ENCODE measurements around the gene AMMECR1. TPM values are rescaled to one million over a fixed set of nuclear protein-coding genes. Genes with fewer than 3 reads are reported as not detected.

The AMMECR1 gene
- total RNA-seq, 5 donors from 2014 or later (not counting 1 experiment from before 2014, with no cell fraction given) = 11.7 to 17.4 (median 12.6) TPM

- no CpG with 5 or more reads among the region's 5 CpGs for WGBS (ENCODE audit: insufficient coverage)
- H3K4me1 ChIP-seq (ENCODE audit: control insufficient read depth in 1 of 2, extremely low read depth in 1 of 2, insufficient read depth in 2 of 2, low read length in 2 of 2) = no peaks in the 10 kb centered on the region
- DNase-seq (no peak), ATAC-seq (replicated peaks in 1 of 4) (no peak)
- no peaks in the 10 kb centered on the region for H3K9me3 ChIP-seq
- no peak overlapping the region for H3K4me3 ChIP-seq (ENCODE audit: control insufficient read depth in 1 of 2, extremely low read depth in 1 of 2, low read length in 1 of 2)
- Mint-ChIP-seq H3K9me3 (no peaks in the 10 kb centered on the region), H3K27me3 (peaks cover 0 to 4% of the 10 kb centered on the region in 2 donors), H3K36me3 (peaks cover 22% of the 10 kb centered on the region), H3K4me3 (no peak overlapping the region), H3K4me1 (peaks cover 0 to 16% (median under 1%) of the 10 kb centered on the region in 3 donors), H3K27ac (no peak overlapping the region)
- ChIA-PET POLR2A (interaction anchor here in 1 of 2 donors (1.1 kb wide), 1 partner anchor 19 kb away, joined by 4 read pairs; no protein-coding TSS in a partner anchor), CTCF (interaction anchor here in 1 of 2 donors (0.7 kb wide), 1 partner anchor 132 kb away, joined by 5 read pairs; no protein-coding TSS in a partner anchor)
- no peaks in the 10 kb centered on the region for H3K27me3 ChIP-seq (replicated peaks in 1 of 2; ENCODE audit: control insufficient read depth in 2 of 2, extremely low read depth in 1 of 2, insufficient read depth in 2 of 2, low read length in 1 of 2)
- H3K36me3 ChIP-seq (ENCODE audit: control insufficient read depth in 2 of 2, extremely low read depth in 1 of 2, insufficient read depth in 1 of 2, low read length in 1 of 2) = no peaks in the 10 kb centered on the region
- H3K27ac ChIP-seq (ENCODE audit: low read length) = no peak overlapping the region
Measured at GRCh38 chrX:110210417-110211139, 107.3 kb downstream of the AMMECR1 start.

- Histone ChIP-seq H3K9me3 (no peaks in the 10 kb centered on the region), H3K4me1 (ENCODE audit: control insufficient read depth in 1 of 2, extremely low read depth in 1 of 2, insufficient read depth in 2 of 2, low read length in 2 of 2) (no peaks in the 10 kb centered on the region), H3K4me3 (ENCODE audit: control insufficient read depth in 1 of 2, extremely low read depth in 1 of 2, low read length in 1 of 2) (no peak overlapping the region), H3K27me3 (replicated peaks in 1 of 2; ENCODE audit: control insufficient read depth in 2 of 2, extremely low read depth in 1 of 2, insufficient read depth in 2 of 2, low read length in 1 of 2) (no peaks in the 10 kb centered on the region), H3K36me3 (ENCODE audit: control insufficient read depth in 2 of 2, extremely low read depth in 1 of 2, insufficient read depth in 1 of 2, low read length in 1 of 2) (no peaks in the 10 kb centered on the region), H3K27ac (ENCODE audit: low read length) (no peak overlapping the region)
- Mint-ChIP-seq H3K9me3 (no peaks in the 10 kb centered on the region), H3K4me1 (peaks cover 0 to 17% (median 6%) of the 10 kb centered on the region in 3 donors), H3K27me3 (peaks cover 0 to 1% of the 10 kb centered on the region in 2 donors), H3K27ac (no peak overlapping the region), H3K4me3 (no peak overlapping the region), H3K36me3 (peaks cover 13% of the 10 kb centered on the region)
- no CpG with 5 or more reads among the region's 2 CpGs for whole genome bisulfite sequencing (ENCODE audit: insufficient coverage)
- ChIA-PET POLR2A (no interaction called here), CTCF (interaction anchor here in 1 of 2 donors (0.8 kb wide), 1 partner anchor 78 kb away, joined by 6 read pairs; no protein-coding TSS in a partner anchor)
- DNase-seq (no peak), ATAC-seq (replicated peaks in 1 of 4) (no peak)
Measured at GRCh38 chrX:110208092-110208491, 109.8 kb downstream of the AMMECR1 start.

GRCh38 chrX:110204986-110205385, 112.9 kb downstream of the AMMECR1 start:
- Mint-ChIP-seq H3K4me1 (peaks cover 0 to 16% (median 6%) of the 10 kb centered on the region in 3 donors), H3K27ac (no peak overlapping the region), H3K36me3 (peaks cover 17% of the 10 kb centered on the region), H3K4me3 (no peak overlapping the region), H3K27me3 (no peaks in the 10 kb centered on the region), H3K9me3 (no peaks in the 10 kb centered on the region)
- Histone ChIP-seq H3K4me1 (ENCODE audit: control insufficient read depth in 1 of 2, extremely low read depth in 1 of 2, insufficient read depth in 2 of 2, low read length in 2 of 2) (no peaks in the 10 kb centered on the region), H3K27ac (ENCODE audit: low read length) (no peak overlapping the region), H3K36me3 (ENCODE audit: control insufficient read depth in 2 of 2, extremely low read depth in 1 of 2, insufficient read depth in 1 of 2, low read length in 1 of 2) (no peaks in the 10 kb centered on the region), H3K9me3 (no peaks in the 10 kb centered on the region), H3K4me3 (ENCODE audit: control insufficient read depth in 1 of 2, extremely low read depth in 1 of 2, low read length in 1 of 2) (no peak overlapping the region), H3K27me3 (replicated peaks in 1 of 2; ENCODE audit: control insufficient read depth in 2 of 2, extremely low read depth in 1 of 2, insufficient read depth in 2 of 2, low read length in 1 of 2) (no peaks in the 10 kb centered on the region)
- CTCF ChIA-PET = no interaction called here
- POLR2A ChIA-PET = interaction anchor here in 1 of 2 donors (0.5 to 0.6 kb wide), 2 partner anchors 10 to 117 kb away, joined by 3 read pairs; no protein-coding TSS in a partner anchor
- ATAC-seq (replicated peaks in 1 of 4) (no peak), DNase-seq (no peak)

- no CpG with 5 or more reads among the region's 3 CpGs for WGBS (ENCODE audit: insufficient coverage)
- CTCF ChIA-PET = no interaction called here
Measured at GRCh38 chrX:110201799-110202198, 116.1 kb downstream of the AMMECR1 start.

GRCh38 chrX:110194977-110195376, 122.9 kb downstream of the AMMECR1 start:
- Histone ChIP-seq H3K36me3 (ENCODE audit: control insufficient read depth in 2 of 2, extremely low read depth in 1 of 2, insufficient read depth in 1 of 2, low read length in 1 of 2) (peaks cover 0 to 9% of the 10 kb centered on the region in 2 donors), H3K27me3 (replicated peaks in 1 of 2; ENCODE audit: control insufficient read depth in 2 of 2, extremely low read depth in 1 of 2, insufficient read depth in 2 of 2, low read length in 1 of 2) (no peaks in the 10 kb centered on the region), H3K4me3 (ENCODE audit: control insufficient read depth in 1 of 2, extremely low read depth in 1 of 2, low read length in 1 of 2) (no peak overlapping the region), H3K27ac (ENCODE audit: low read length) (no peak overlapping the region), H3K4me1 (ENCODE audit: control insufficient read depth in 1 of 2, extremely low read depth in 1 of 2, insufficient read depth in 2 of 2, low read length in 2 of 2) (no peaks in the 10 kb centered on the region), H3K9me3 (no peaks in the 10 kb centered on the region)
- whole genome bisulfite sequencing (ENCODE audit: insufficient coverage) = no CpG with 5 or more reads among the region's 3 CpGs
- peaks cover 4% of the 10 kb centered on the region for H3K36me3 Mint-ChIP-seq
- ChIA-PET POLR2A (no interaction called here), CTCF (no interaction called here)
- no peak for DNase-seq
- H3K27me3 Mint-ChIP-seq = no peaks in the 10 kb centered on the region
- no peak overlapping the region for H3K27ac Mint-ChIP-seq
- no peaks in the 10 kb centered on the region for H3K9me3 Mint-ChIP-seq
- ATAC-seq (replicated peaks in 1 of 4) = no peak
- H3K4me1 Mint-ChIP-seq = no peaks in the 10 kb centered on the region
- H3K4me3 Mint-ChIP-seq = no peak overlapping the region

More at GRCh38 chrX:110201799-110202198, 116.1 kb downstream of the AMMECR1 start:
- H3K4me3 ChIP-seq (ENCODE audit: control insufficient read depth in 1 of 2, extremely low read depth in 1 of 2, low read length in 1 of 2) = no peak overlapping the region
- POLR2A ChIA-PET = no interaction called here
- Mint-ChIP-seq H3K4me3 (no peak overlapping the region), H3K27ac (no peak overlapping the region), H3K27me3 (no peaks in the 10 kb centered on the region), H3K4me1 (peaks cover 0 to 12% (median 6%) of the 10 kb centered on the region in 3 donors), H3K36me3 (peaks cover 12% of the 10 kb centered on the region), H3K9me3 (no peaks in the 10 kb centered on the region)
- H3K36me3 ChIP-seq (ENCODE audit: control insufficient read depth in 2 of 2, extremely low read depth in 1 of 2, insufficient read depth in 1 of 2, low read length in 1 of 2) = peaks cover 0 to 9% of the 10 kb centered on the region in 2 donors
- H3K9me3 ChIP-seq = no peaks in the 10 kb centered on the region
- H3K27ac ChIP-seq (ENCODE audit: low read length) = no peak overlapping the region
- no peak for DNase-seq
- ATAC-seq (replicated peaks in 1 of 4) = no peak
- no peaks in the 10 kb centered on the region for H3K4me1 ChIP-seq (ENCODE audit: control insufficient read depth in 1 of 2, extremely low read depth in 1 of 2, insufficient read depth in 2 of 2, low read length in 2 of 2)
- H3K27me3 ChIP-seq (replicated peaks in 1 of 2; ENCODE audit: control insufficient read depth in 2 of 2, extremely low read depth in 1 of 2, insufficient read depth in 2 of 2, low read length in 1 of 2) = no peaks in the 10 kb centered on the region

- Histone ChIP-seq H3K4me1 (ENCODE audit: control insufficient read depth in 1 of 2, extremely low read depth in 1 of 2, insufficient read depth in 2 of 2, low read length in 2 of 2) (peaks cover 2 to 9% of the 10 kb centered on the region in 2 experiments), H3K27ac (ENCODE audit: low read length) (no peak overlapping the region), H3K4me3 (ENCODE audit: control insufficient read depth in 1 of 2, extremely low read depth in 1 of 2, low read length in 1 of 2) (no peak overlapping the region), H3K27me3 (replicated peaks in 1 of 2; ENCODE audit: control insufficient read depth in 2 of 2, extremely low read depth in 1 of 2, insufficient read depth in 2 of 2, low read length in 1 of 2) (no peaks in the 10 kb centered on the region), H3K36me3 (ENCODE audit: control insufficient read depth in 2 of 2, extremely low read depth in 1 of 2, insufficient read depth in 1 of 2, low read length in 1 of 2) (no peaks in the 10 kb centered on the region), H3K9me3 (no peaks in the 10 kb centered on the region)
- H3K4me3 Mint-ChIP-seq = no peak overlapping the region
- peaks cover 4% of the 10 kb centered on the region for H3K36me3 Mint-ChIP-seq
- H3K27me3 Mint-ChIP-seq = no peaks in the 10 kb centered on the region
- ChIA-PET CTCF (no interaction called here), POLR2A (no interaction called here)
- H3K4me1 Mint-ChIP-seq = peaks cover 16 to 19% (median 17%) of the 10 kb centered on the region in 3 donors
- no peak for DNase-seq
- H3K9me3 Mint-ChIP-seq = no peaks in the 10 kb centered on the region
- peak overlapping the region in 1 of 2 donors; percentile 12 for H3K27ac Mint-ChIP-seq
- no peak for ATAC-seq (replicated peaks in 1 of 4)
- WGBS (ENCODE audit: insufficient coverage) = no CpG with 5 or more reads among the region's 4 CpGs
Measured at GRCh38 chrX:110192516-110192915, 125.4 kb downstream of the AMMECR1 start.

All from T-cell (primary cell).